GM12874 (cell line): ENCODE data around the gene APLNR.

Experiments
- CTCF ChIP-seq: IDR thresholded peaks from 2 replicates; pipeline ENCODE4 v1.5.1; 2011; ENCODE audit warnings: low read depth, mild to moderate bottlenecking, control low read depth, low read length, moderate library complexity; ENCODE audit not compliant: insufficient read depth

Gene APLNR

GRCh38 chr11:57202281-57202680, 34.8 kb downstream of the APLNR start:
- no peak for TF ChIP-seq CTCF

GRCh38 chr11:57200917-57201316, 36.1 kb downstream of the APLNR start:
- TF ChIP-seq CTCF: no peak

GRCh38 chr11:57199330-57199729, 37.7 kb downstream of the APLNR start:
- no peak for TF ChIP-seq CTCF

- no peak for TF ChIP-seq CTCF
Observed at GRCh38 chr11:57197762-57198161, 39.3 kb downstream of the APLNR start.

GRCh38 chr11:57196596-57196995, 40.5 kb downstream of the APLNR start:
- TF ChIP-seq CTCF: no peak

GRCh38 chr11:57192316-57192715, 44.7 kb downstream of the APLNR start:
- TF ChIP-seq CTCF: no peak

- no peak for TF ChIP-seq CTCF
Observed at GRCh38 chr11:57191311-57192219, 45.5 kb downstream of the APLNR start.
